ENCODE data around the gene JADE2. TPM values are rescaled to one million over a fixed set of nuclear protein-coding genes. Genes with fewer than 3 reads are reported as not detected.

The JADE2 gene
- total and polyA plus RNA-seq, 2 experiments from 2014 or later: 16.2 to 40.8 TPM

DNA sequence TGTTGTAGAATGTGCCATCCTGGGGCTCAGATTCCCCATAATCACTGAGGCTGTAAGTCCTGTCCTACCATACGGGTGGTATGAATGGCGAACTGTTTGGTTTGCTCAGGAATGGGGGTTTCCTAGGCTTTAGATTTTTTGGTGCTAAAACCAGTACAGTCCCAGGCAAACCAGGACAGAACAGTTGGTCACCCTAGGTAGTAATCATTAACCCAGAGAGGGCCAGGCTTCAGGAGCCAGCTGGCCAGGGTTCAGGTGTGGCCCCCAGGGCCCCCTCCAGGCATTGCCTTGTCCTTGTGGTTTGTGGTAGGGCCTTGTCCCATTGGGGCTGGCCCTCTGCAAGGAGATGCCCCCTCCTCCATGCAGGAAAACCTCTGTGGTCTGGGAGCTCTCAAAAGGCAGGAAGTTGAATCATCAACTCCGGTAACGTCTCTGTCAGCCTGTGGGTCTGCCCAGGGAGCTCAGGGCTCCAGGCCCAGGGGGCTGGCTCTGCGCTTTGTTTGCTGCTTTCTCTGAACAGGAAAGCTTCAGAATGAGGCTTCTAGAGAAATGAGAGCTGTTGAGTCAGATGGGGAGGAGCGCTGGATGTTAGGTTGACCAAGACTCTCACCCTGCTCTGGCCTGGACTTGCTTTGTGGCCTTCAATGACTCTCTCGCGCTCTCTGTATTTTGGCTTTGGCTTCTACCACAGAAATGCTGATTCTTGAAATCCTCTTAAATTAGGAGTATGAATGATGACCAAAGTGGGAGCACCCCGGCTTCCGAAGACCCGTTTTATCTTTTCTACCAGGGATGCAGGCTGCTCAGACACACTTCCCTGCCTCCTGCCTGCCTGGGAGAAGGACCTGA is 22.2 kb upstream of the JADE2 start (continued):
- TF ChIP-seq, protein P1, sequence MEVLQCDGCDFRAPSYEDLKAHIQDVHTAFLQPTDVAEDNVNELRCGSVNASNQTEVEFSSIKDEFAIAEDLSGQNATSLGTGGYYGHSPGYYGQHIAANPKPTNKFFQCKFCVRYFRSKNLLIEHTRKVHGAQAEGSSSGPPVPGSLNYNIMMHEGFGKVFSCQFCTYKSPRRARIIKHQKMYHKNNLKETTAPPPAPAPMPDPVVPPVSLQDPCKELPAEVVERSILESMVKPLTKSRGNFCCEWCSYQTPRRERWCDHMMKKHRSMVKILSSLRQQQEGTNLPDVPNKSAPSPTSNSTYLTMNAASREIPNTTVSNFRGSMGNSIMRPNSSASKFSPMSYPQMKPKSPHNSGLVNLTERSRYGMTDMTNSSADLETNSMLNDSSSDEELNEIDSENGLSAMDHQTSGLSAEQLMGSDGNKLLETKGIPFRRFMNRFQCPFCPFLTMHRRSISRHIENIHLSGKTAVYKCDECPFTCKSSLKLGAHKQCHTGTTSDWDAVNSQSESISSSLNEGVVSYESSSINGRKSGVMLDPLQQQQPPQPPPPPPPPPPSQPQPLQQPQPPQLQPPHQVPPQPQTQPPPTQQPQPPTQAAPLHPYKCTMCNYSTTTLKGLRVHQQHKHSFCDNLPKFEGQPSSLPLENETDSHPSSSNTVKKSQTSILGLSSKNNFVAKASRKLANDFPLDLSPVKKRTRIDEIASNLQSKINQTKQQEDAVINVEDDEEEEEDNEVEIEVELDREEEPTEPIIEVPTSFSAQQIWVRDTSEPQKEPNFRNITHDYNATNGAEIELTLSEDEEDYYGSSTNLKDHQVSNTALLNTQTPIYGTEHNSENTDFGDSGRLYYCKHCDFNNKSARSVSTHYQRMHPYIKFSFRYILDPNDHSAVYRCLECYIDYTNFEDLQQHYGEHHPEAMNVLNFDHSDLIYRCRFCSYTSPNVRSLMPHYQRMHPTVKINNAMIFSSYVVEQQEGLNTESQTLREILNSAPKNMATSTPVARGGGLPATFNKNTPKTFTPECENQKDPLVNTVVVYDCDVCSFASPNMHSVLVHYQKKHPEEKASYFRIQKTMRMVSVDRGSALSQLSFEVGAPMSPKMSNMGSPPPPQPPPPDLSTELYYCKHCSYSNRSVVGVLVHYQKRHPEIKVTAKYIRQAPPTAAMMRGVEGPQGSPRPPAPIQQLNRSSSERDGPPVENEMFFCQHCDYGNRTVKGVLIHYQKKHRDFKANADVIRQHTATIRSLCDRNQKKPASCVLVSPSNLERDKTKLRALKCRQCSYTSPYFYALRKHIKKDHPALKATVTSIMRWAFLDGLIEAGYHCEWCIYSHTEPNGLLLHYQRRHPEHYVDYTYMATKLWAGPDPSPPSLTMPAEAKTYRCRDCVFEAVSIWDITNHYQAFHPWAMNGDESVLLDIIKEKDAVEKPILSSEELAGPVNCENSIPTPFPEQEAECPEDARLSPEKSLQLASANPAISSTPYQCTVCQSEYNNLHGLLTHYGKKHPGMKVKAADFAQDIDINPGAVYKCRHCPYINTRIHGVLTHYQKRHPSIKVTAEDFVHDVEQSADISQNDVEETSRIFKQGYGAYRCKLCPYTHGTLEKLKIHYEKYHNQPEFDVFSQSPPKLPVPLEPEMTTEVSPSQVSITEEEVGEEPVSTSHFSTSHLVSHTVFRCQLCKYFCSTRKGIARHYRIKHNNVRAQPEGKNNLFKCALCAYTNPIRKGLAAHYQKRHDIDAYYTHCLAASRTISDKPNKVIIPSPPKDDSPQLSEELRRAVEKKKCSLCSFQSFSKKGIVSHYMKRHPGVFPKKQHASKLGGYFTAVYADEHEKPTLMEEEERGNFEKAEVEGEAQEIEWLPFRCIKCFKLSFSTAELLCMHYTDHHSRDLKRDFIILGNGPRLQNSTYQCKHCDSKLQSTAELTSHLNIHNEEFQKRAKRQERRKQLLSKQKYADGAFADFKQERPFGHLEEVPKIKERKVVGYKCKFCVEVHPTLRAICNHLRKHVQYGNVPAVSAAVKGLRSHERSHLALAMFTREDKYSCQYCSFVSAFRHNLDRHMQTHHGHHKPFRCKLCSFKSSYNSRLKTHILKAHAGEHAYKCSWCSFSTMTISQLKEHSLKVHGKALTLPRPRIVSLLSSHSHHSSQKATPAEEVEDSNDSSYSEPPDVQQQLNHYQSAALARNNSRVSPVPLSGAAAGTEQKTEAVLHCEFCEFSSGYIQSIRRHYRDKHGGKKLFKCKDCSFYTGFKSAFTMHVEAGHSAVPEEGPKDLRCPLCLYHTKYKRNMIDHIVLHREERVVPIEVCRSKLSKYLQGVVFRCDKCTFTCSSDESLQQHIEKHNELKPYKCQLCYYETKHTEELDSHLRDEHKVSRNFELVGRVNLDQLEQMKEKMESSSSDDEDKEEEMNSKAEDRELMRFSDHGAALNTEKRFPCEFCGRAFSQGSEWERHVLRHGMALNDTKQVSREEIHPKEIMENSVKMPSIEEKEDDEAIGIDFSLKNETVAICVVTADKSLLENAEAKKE (CRISPR knock-in tag; IDR thresholded peaks at IDR 0.05): no peak
- TF ChIP-seq REST (IDR thresholded peaks at IDR 0.05; ENCODE audit: unreplicated experiment): no peak
- TF ChIP-seq, protein P2, sequence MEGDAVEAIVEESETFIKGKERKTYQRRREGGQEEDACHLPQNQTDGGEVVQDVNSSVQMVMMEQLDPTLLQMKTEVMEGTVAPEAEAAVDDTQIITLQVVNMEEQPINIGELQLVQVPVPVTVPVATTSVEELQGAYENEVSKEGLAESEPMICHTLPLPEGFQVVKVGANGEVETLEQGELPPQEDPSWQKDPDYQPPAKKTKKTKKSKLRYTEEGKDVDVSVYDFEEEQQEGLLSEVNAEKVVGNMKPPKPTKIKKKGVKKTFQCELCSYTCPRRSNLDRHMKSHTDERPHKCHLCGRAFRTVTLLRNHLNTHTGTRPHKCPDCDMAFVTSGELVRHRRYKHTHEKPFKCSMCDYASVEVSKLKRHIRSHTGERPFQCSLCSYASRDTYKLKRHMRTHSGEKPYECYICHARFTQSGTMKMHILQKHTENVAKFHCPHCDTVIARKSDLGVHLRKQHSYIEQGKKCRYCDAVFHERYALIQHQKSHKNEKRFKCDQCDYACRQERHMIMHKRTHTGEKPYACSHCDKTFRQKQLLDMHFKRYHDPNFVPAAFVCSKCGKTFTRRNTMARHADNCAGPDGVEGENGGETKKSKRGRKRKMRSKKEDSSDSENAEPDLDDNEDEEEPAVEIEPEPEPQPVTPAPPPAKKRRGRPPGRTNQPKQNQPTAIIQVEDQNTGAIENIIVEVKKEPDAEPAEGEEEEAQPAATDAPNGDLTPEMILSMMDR (conservative IDR thresholded peaks at IDR 0.05; ENCODE audit: low read depth in 2 of 2): no peak

Measured in GM23338 (cell line).